Measurements from ENCODE around the gene BEX3. TPM values are rescaled to one million over a fixed set of nuclear protein-coding genes. Genes with fewer than 3 reads are reported as not detected.
A peak's percentile ranks its signal among the peaks of the same experiment; 100 is the strongest.
"Not testable (repeated sequence)": the region's sequence is repeated elsewhere in the genome, so short reads cannot be mapped to it uniquely, and the experiment has no call there.

BEX3 gene
- total and polyA plus RNA-seq, 2 experiments from 2014 or later = 1,502 to 2,284 TPM

DNA sequence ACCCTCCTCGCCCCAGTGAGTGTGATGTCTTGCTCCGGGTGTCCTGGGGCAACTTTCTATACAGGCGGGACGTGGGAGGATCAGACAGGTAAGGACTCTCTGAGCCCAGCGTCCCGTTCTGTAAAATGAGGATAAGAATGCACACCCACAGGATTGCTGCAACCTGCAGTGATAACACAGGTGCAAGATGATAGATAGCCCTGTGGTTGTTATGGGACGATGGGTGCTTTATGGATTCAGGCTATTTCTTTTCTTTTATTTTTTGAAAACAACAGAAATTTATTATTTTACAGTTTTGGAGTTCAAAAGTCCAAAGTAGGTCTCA is 28.6 kb downstream of the BEX3 start:
- Histone ChIP-seq H3K9me3 (ENCODE audit: low read depth) (no peaks in the 10 kb centered on the region), H3K4me3 (peak overlapping the region; percentile 71), H3K27me3 (peaks cover 32% of the 10 kb centered on the region), H3K4me1 (ENCODE audit: low read depth) (peaks cover 7% of the 10 kb centered on the region), H3K36me3 (no peaks in the 10 kb centered on the region), H3K27ac (no peak overlapping the region)
- no peak for DNase-seq (ENCODE audit: low read depth in 1 of 2, low spot score in 1 of 2)
- TF ChIP-seq, protein P1, sequence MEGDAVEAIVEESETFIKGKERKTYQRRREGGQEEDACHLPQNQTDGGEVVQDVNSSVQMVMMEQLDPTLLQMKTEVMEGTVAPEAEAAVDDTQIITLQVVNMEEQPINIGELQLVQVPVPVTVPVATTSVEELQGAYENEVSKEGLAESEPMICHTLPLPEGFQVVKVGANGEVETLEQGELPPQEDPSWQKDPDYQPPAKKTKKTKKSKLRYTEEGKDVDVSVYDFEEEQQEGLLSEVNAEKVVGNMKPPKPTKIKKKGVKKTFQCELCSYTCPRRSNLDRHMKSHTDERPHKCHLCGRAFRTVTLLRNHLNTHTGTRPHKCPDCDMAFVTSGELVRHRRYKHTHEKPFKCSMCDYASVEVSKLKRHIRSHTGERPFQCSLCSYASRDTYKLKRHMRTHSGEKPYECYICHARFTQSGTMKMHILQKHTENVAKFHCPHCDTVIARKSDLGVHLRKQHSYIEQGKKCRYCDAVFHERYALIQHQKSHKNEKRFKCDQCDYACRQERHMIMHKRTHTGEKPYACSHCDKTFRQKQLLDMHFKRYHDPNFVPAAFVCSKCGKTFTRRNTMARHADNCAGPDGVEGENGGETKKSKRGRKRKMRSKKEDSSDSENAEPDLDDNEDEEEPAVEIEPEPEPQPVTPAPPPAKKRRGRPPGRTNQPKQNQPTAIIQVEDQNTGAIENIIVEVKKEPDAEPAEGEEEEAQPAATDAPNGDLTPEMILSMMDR (IDR thresholded peaks at IDR 0.05; ENCODE audit: low read depth, low read length) = no peak

GRCh38 chrX:103406256-103406655 is 29.9 kb downstream of the BEX3 start:
- no peaks in the 10 kb centered on the region for H3K9me3 ChIP-seq (ENCODE audit: low read depth)
- H3K4me3 ChIP-seq = no peak overlapping the region
- H3K27me3 ChIP-seq = peaks cover 22% of the 10 kb centered on the region
- H3K27ac ChIP-seq = no peak overlapping the region
- no peak for DNase-seq (ENCODE audit: low read depth in 1 of 2, low spot score in 1 of 2)
- no peaks in the 10 kb centered on the region for H3K36me3 ChIP-seq
- TF ChIP-seq, protein P1 (IDR thresholded peaks at IDR 0.05; ENCODE audit: low read depth, low read length) = no peak
- H3K4me1 ChIP-seq (ENCODE audit: low read depth) = peaks cover 7% of the 10 kb centered on the region

DNA sequence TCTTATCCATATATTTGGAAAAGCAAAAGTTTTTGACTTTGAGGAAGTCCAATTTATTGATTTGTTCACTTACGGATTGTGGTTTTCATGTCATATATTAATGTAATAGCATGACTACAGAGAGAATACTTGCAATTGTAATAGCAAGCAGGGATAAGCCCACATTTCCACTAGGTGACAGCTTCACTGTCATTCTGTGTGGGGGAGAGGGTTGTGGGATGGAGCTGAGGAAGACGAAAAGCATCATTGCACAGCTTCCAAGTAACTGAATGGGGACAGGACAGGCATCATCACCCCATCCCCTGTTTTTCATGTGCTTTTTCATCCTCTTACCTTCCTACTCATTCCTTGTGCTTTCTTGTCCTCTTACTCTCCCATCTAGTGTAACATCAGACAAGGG is 31.4 kb downstream of the BEX3 start:
- Histone ChIP-seq H3K27me3 (peaks cover 8% of the 10 kb centered on the region), H3K9me3 (ENCODE audit: low read depth) (no peaks in the 10 kb centered on the region), H3K4me1 (ENCODE audit: low read depth) (peaks cover 7% of the 10 kb centered on the region), H3K27ac (no peak overlapping the region), H3K36me3 (no peaks in the 10 kb centered on the region), H3K4me3 (no peak overlapping the region)
- no peak for DNase-seq (ENCODE audit: low read depth in 1 of 2, low spot score in 1 of 2)
- TF ChIP-seq, protein P1 (IDR thresholded peaks at IDR 0.05; ENCODE audit: low read depth, low read length) = no peak

DNA sequence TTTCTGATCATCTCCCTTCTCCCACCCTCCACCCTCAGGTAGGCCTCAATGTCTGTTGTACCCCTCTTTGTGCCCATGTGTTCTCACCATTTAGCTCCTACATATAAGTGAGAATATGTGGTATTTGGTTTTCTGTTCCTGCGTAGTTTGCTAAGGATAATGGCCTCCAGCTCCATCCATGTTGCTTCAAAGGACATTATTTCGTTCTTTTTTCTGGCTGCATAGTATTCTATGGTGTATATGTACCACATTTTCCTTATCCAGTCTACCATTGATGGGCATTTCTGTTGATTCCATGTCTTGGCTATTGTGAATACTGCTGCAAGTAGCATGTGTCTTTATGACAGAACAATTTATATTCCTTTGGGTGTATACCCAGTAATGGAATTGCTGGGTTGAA is 35.4 kb downstream of the BEX3 start:
- H3K4me1 ChIP-seq (ENCODE audit: low read depth); H3K27me3 ChIP-seq; H3K36me3 ChIP-seq; H3K9me3 ChIP-seq (ENCODE audit: low read depth); DNase-seq (ENCODE audit: low read depth in 1 of 2, low spot score in 1 of 2); H3K4me3 ChIP-seq; H3K27ac ChIP-seq: not testable (repeated sequence)

- Histone ChIP-seq H3K36me3 (no peaks in the 10 kb centered on the region), H3K9me3 (ENCODE audit: low read depth) (no peaks in the 10 kb centered on the region), H3K27me3 (no peaks in the 10 kb centered on the region), H3K27ac (no peak overlapping the region), H3K4me1 (ENCODE audit: low read depth) (no peaks in the 10 kb centered on the region), H3K4me3 (no peak overlapping the region)
- TF ChIP-seq, protein P1 (IDR thresholded peaks at IDR 0.05; ENCODE audit: low read depth, low read length) = no peak
- DNase-seq (ENCODE audit: low read depth in 1 of 2, low spot score in 1 of 2) = no peak
Observed at GRCh38 chrX:103413705-103414387, 37.5 kb downstream of the BEX3 start.

GRCh38 chrX:103414561-103414960 is 38.2 kb downstream of the BEX3 start:
- Histone ChIP-seq H3K4me3 (no peak overlapping the region), H3K9me3 (ENCODE audit: low read depth) (no peaks in the 10 kb centered on the region), H3K36me3 (no peaks in the 10 kb centered on the region), H3K27me3 (no peaks in the 10 kb centered on the region), H3K27ac (no peak overlapping the region), H3K4me1 (ENCODE audit: low read depth) (no peaks in the 10 kb centered on the region)
- DNase-seq (ENCODE audit: low read depth in 1 of 2, low spot score in 1 of 2) = no peak
- TF ChIP-seq, protein P1 (IDR thresholded peaks at IDR 0.05; ENCODE audit: low read depth, low read length) = no peak
